GM23338 (cell line): ENCODE results near the gene RGCC.

Experiments used
- CTCF ChIP-seq, 2 experiments: fragments of 200-600 bp in 1 of 2; sonication (generic) in 1 of 2; conservative IDR thresholded peaks; 2 replicates each; pipeline versions ENCODE4 v1.5.1 to v1.6.1; 2016 to 2017; ENCODE audit warnings: antibody characterized with exemption in 2 of 2, low read depth in 2 of 2, mild to moderate bottlenecking in 2 of 2, moderate library complexity in 1 of 2
- EZH2 ChIP-seq: fragments of 200-600 bp; sonication (generic); IDR thresholded peaks from one replicate; pipeline ENCODE4 v1.8.0; 2017; ENCODE audit warnings: antibody characterized with exemption, mild to moderate bottlenecking, low read depth; ENCODE audit not compliant: unreplicated experiment
- POLR2AphosphoS5 ChIP-seq: IDR thresholded peaks from 2 replicates; pipeline ENCODE4 v1.6.1; 2016; ENCODE audit warnings: antibody characterized with exemption, low read depth
- TF ChIP-seq, protein P1 (sequence below): IDR thresholded peaks from one replicate; pipeline ENCODE4 v1.6.1; 2018; ENCODE audit warnings: antibody characterized with exemption; ENCODE audit not compliant: unreplicated experiment

DNA sequence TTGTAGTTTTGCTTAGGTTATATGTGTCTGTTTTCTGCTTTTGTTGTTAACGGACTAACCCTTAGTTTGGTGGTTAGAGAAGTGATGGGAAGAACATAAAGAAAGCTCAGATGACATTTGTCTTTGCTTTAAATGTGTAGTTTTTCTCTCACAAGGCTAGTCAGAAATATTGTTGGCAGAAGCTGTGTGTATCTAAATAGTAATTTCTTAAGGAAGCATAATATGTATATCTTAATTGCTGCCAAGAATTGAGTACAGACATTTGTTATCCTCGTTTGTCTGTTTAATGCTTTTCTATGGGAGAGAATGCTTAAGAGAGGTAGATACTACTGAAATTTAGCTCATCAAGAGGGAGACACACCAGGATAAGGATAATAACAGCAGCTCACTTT, 2.7 kb downstream of the RGCC start:
- TF ChIP-seq EZH2 (no peak), CTCF (conservative IDR thresholded peaks at IDR 0.05; ENCODE audit: low read depth in 2 of 2) (no peak), POLR2AphosphoS5 (no peak)
- TF ChIP-seq, protein P1, sequence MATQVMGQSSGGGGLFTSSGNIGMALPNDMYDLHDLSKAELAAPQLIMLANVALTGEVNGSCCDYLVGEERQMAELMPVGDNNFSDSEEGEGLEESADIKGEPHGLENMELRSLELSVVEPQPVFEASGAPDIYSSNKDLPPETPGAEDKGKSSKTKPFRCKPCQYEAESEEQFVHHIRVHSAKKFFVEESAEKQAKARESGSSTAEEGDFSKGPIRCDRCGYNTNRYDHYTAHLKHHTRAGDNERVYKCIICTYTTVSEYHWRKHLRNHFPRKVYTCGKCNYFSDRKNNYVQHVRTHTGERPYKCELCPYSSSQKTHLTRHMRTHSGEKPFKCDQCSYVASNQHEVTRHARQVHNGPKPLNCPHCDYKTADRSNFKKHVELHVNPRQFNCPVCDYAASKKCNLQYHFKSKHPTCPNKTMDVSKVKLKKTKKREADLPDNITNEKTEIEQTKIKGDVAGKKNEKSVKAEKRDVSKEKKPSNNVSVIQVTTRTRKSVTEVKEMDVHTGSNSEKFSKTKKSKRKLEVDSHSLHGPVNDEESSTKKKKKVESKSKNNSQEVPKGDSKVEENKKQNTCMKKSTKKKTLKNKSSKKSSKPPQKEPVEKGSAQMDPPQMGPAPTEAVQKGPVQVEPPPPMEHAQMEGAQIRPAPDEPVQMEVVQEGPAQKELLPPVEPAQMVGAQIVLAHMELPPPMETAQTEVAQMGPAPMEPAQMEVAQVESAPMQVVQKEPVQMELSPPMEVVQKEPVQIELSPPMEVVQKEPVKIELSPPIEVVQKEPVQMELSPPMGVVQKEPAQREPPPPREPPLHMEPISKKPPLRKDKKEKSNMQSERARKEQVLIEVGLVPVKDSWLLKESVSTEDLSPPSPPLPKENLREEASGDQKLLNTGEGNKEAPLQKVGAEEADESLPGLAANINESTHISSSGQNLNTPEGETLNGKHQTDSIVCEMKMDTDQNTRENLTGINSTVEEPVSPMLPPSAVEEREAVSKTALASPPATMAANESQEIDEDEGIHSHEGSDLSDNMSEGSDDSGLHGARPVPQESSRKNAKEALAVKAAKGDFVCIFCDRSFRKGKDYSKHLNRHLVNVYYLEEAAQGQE, result no peak
